GM20000 (cell line): ENCODE measurements around the gene CLDN6.

Experiments
- DNase-seq: peaks from one replicate; pipeline ENCODE4 v3.0.0; 2012; ENCODE audit warnings: low spot score
- TF ChIP-seq, protein P1 (sequence below): IDR thresholded peaks from 2 replicates; pipeline ENCODE4 v1.5.1; 2012; ENCODE audit warnings: mild to moderate bottlenecking, control low read depth; ENCODE audit errors: extremely low read depth, missing control alignments

CLDN6 gene

DNA sequence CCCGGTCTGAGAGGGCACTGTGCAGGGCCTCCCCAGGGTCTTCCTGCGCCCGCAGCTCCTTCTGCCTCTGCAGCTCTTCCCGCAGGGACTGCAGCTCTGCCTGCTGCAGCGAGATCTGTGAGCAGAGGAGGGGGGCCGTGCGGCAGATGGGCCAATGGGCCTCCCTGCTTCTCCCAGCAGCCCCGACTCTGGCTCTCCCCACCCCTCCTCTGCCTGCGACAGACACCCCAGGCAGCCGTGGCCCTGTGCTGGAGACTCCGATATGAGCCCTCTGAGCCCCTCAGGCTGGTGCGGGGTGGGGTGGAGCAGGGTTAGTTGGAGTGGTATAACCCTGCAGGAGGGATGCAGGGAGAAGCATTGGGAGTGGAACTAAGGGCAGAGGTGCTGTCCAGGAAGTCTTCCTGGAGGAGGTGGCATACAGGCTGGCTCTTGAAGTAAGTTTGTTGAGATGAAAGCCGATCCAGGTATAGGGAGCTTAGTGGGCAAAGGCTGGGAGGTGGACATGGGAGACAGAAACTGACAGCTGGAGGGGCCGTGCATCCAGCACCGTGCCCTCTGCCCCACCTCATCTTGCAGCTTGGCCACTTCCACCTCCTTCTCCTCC, 10.8 kb upstream of the CLDN6 start:
- TF ChIP-seq, protein P1, sequence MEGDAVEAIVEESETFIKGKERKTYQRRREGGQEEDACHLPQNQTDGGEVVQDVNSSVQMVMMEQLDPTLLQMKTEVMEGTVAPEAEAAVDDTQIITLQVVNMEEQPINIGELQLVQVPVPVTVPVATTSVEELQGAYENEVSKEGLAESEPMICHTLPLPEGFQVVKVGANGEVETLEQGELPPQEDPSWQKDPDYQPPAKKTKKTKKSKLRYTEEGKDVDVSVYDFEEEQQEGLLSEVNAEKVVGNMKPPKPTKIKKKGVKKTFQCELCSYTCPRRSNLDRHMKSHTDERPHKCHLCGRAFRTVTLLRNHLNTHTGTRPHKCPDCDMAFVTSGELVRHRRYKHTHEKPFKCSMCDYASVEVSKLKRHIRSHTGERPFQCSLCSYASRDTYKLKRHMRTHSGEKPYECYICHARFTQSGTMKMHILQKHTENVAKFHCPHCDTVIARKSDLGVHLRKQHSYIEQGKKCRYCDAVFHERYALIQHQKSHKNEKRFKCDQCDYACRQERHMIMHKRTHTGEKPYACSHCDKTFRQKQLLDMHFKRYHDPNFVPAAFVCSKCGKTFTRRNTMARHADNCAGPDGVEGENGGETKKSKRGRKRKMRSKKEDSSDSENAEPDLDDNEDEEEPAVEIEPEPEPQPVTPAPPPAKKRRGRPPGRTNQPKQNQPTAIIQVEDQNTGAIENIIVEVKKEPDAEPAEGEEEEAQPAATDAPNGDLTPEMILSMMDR, result no peak

DNA sequence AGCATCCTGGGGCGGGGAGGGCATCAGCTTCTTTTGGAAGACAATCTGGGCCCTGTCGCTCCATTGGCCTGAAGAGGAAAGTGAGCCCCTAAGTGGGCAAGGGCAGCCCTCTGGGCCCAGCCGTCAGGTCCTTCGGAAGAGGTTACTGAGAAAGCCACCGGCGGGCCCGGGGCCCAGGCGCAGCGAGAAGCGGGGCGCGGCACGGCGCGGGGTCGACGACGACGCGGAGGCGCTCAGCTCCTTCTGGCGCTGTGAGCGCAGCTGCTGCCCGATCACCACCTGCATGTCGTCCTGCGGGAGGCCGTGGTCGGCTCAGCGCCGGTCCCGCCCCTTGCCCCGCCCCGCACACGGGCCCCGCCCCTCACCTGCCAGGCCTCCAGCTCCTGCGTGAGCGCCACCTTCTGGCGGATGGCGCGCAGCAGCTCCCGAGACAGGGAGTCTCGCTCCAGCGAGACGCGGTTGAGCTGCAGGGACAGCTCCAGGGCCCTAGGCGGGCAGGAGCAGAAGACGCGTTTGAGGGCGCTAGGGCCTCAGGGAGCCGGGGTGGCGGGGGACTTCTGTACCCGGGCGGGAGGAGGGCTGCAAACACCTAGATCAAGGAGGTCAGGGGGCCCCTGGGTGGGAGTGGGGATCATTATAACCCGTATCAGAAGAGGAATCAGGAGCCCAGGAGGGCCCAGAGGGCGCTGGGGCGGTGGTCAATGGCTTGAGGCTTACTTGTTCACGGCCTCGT, 10.2 kb upstream of the CLDN6 start:
- peak; percentile 96 for DNase-seq
- TF ChIP-seq, protein P1, result peak; percentile 95

More for the DNA sequence above, 10.8 kb upstream of the CLDN6 start:
- DNase-seq, result no peak

DNA sequence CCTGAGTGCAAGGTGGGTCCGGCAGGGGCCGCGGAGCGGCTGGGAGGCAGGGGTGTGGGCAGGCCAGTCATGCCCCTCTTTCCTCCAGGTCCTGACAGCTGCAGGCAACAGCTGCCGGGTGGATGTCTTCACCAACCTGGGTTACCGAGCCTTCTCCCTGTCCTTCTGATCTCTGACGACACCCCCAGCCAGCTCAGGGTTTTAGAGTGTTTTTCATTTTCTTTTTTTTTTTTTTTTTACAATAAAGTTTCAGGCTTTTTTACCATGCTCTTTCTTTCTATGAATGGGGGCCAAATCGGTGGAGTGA, 9.5 kb upstream of the CLDN6 start:
- no peak for DNase-seq

DNA sequence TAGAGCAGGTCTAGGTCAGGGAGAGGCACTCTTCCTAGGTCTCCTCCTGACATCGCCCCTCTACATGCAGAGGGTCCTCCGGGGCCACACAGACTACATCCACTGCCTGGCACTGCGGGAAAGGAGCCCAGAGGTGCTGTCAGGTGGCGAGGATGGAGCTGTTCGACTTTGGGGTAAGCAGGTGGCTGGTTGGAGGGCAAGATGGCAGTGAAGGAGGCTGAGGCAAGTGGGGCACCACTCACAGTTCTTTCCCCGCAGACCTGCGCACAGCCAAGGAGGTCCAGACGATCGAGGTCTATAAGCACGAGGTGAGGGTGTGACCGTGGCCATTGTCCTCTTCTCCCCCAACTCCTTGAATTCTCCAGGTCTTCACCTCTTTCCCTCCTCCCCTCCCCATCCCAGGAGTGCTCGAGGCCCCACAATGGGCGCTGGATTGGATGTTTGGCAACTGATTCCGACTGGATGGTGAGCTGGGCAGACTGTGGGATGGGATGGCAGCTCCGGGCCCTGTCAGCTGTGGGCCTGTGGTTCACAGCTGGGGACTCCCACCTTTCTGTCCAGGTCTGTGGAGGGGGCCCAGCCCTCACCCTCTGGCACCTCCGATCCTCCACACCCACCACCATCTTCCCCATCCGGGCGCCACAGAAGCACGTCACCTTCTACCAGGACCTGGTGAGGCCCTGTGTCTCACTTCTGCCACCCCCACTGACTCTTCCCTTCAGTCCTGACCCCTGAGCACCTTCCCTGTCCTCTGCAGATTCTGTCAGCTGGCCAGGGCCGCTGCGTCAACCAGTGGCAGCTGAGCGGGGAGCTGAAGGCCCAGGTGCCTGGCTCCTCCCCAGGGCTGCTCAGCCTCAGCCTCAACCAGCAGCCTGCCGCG, 8.9 kb upstream of the CLDN6 start:
- TF ChIP-seq, protein P1, result no peak
- no peak for DNase-seq

More for the DNA sequence above, 9.5 kb upstream of the CLDN6 start:
- TF ChIP-seq, protein P1, result no peak

DNA sequence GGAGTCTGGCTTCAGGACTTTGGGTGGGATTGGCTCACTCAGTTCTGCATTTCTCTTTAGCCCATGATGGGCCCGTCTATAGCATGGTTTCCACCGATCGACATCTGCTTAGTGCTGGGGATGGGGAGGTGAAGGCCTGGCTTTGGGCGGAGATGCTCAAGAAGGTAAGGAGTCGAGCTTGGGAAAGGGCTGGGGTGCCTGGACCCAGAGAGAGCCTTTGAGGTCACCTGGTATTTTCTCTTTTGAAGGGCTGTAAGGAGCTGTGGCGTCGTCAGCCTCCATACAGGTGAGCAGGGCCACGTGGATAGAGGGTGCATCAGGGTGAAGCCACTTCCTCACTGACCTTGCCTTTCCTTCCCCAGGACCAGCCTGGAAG, 8.0 kb upstream of the CLDN6 start:
- TF ChIP-seq, protein P1, result no peak
- no peak for DNase-seq

DNA sequence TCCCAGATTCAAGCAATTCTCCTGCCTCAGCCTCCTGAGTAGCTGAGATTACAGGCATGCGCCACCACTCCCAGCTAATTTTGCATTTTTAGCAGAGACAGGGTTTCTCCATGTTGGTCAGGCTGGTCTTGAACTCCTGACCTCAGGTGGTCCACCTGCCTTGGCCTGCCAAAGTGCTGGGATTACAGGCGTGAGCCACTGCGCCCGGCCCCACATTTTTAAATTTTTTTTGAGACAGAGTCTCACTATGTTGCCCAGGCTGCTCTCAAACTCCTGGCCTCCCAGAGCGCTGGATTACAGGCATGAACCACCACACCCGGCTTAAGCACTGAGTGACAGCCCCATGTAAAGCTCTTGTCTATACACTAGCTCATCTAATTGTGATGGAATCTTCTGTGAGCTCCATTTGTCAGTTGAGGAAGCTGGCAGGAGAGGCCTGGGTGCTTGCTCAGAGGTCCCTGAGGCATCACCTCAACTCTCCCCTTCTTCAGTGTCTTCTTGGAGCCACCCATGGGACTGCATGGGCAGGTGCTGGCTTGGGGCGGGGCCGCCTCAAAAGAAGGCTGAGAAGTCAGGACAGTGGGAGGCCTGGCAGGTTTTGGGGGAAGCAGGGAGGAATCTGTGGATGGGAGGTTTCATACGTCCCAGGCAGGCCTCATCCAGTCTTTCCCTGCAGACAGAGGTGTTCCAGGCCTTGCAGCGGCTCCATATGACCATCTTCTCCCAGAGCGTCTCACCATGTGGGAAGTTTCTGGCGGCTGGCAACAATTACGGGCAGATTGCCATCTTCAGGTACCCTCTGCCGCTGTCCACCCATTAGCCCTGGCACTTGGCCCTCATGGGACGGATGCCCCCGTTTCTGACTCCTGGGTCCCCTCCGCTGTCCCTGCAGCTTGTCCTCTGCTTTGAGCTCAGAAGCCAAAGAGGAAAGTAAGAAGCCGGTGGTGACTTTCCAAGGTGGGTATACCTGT, 7.3 kb upstream of the CLDN6 start:
- TF ChIP-seq, protein P1, result no peak

More for the DNA sequence above, 7.3 kb upstream of the CLDN6 start:
- no peak for DNase-seq
